ENCODE measurements around the gene ZMYND11.

ZMYND11 gene

GRCh38 chr10:106740-107139, 28.5 kb upstream of the ZMYND11 start:
- Mint-ChIP-seq H3K27me3 (peaks cover 2% of the 10 kb centered on the region), H3K4me3 (no peak overlapping the region), H3K36me3 (no peaks in the 10 kb centered on the region)

GRCh38 chr10:112246-112645, 23.0 kb upstream of the ZMYND11 start:
- Mint-ChIP-seq H3K27me3 (peaks cover 5% of the 10 kb centered on the region), H3K36me3 (no peaks in the 10 kb centered on the region), H3K9me3 (no peaks in the 10 kb centered on the region), H3K4me1 (no peaks in the 10 kb centered on the region), H3K4me3 (no peak overlapping the region), H3K27ac (no peak overlapping the region)

More at GRCh38 chr10:106740-107139, 28.5 kb upstream of the ZMYND11 start:
- Mint-ChIP-seq H3K4me1 (no peaks in the 10 kb centered on the region), H3K9me3 (no peaks in the 10 kb centered on the region), H3K27ac (no peak overlapping the region)

GRCh38 chr10:124874-125273, 10.4 kb upstream of the ZMYND11 start:
- Mint-ChIP-seq H3K27ac (no peak overlapping the region), H3K4me1 (peaks cover 13% of the 10 kb centered on the region), H3K9me3 (no peaks in the 10 kb centered on the region), H3K4me3 (no peak overlapping the region), H3K36me3 (peaks cover 2% of the 10 kb centered on the region), H3K27me3 (peaks cover 13% of the 10 kb centered on the region)

GRCh38 chr10:127612-128432, 7.4 kb upstream of the ZMYND11 start:
- no peaks in the 10 kb centered on the region for H3K36me3 Mint-ChIP-seq
- H3K4me3 Mint-ChIP-seq, result peak overlapping the region; percentile 84
- peaks cover 16% of the 10 kb centered on the region for H3K4me1 Mint-ChIP-seq
- H3K27ac Mint-ChIP-seq, result peak overlapping the region; percentile 84
- peaks cover 7% of the 10 kb centered on the region for H3K27me3 Mint-ChIP-seq
- no peaks in the 10 kb centered on the region for H3K9me3 Mint-ChIP-seq

- no peak overlapping the region for H3K4me3 Mint-ChIP-seq
- no peak overlapping the region for H3K27ac Mint-ChIP-seq
Observed at GRCh38 chr10:129810-130209, 5.4 kb upstream of the ZMYND11 start.

GRCh38 chr10:132946-133898, 2.0 kb upstream of the ZMYND11 start:
- Mint-ChIP-seq H3K27me3 (no peaks in the 10 kb centered on the region), H3K4me1 (peaks cover 39% of the 10 kb centered on the region), H3K9me3 (no peaks in the 10 kb centered on the region), H3K27ac (no peak overlapping the region), H3K4me3 (peak overlapping the region; percentile 92), H3K36me3 (no peaks in the 10 kb centered on the region)

More at GRCh38 chr10:129810-130209, 5.4 kb upstream of the ZMYND11 start:
- Mint-ChIP-seq H3K27me3 (peaks cover 1% of the 10 kb centered on the region), H3K9me3 (no peaks in the 10 kb centered on the region), H3K4me1 (peaks cover 30% of the 10 kb centered on the region), H3K36me3 (no peaks in the 10 kb centered on the region)

GRCh38 chr10:134247-135131, 766 bp upstream of the ZMYND11 start:
- no peaks in the 10 kb centered on the region for H3K9me3 Mint-ChIP-seq
- H3K27ac Mint-ChIP-seq, result peak overlapping the region; percentile 95
- no peaks in the 10 kb centered on the region for H3K36me3 Mint-ChIP-seq
- H3K27me3 Mint-ChIP-seq, result no peaks in the 10 kb centered on the region
- peak overlapping the region; percentile 92 for H3K4me3 Mint-ChIP-seq
- peaks cover 40% of the 10 kb centered on the region for H3K4me1 Mint-ChIP-seq

- no peaks in the 10 kb centered on the region for H3K27me3 Mint-ChIP-seq
- no peaks in the 10 kb centered on the region for H3K36me3 Mint-ChIP-seq
- H3K4me3 Mint-ChIP-seq, result peak overlapping the region; percentile 89
- H3K9me3 Mint-ChIP-seq, result no peaks in the 10 kb centered on the region
- H3K4me1 Mint-ChIP-seq, result peaks cover 46% of the 10 kb centered on the region
- peak overlapping the region; percentile 90 for H3K27ac Mint-ChIP-seq
Observed at GRCh38 chr10:135601-136464, 578 bp downstream of the ZMYND11 start.

- Mint-ChIP-seq H3K27me3 (no peaks in the 10 kb centered on the region), H3K36me3 (no peaks in the 10 kb centered on the region), H3K9me3 (no peaks in the 10 kb centered on the region), H3K4me3 (peak overlapping the region; percentile 89), H3K4me1 (peaks cover 52% of the 10 kb centered on the region), H3K27ac (peak overlapping the region; percentile 90)
Observed at GRCh38 chr10:136465-136762, 1.2 kb downstream of the ZMYND11 start.

- peak overlapping the region; percentile 31 for H3K27ac Mint-ChIP-seq
- H3K4me3 Mint-ChIP-seq, result peak overlapping the region; percentile 89
- H3K36me3 Mint-ChIP-seq, result no peaks in the 10 kb centered on the region
- peaks cover 58% of the 10 kb centered on the region for H3K4me1 Mint-ChIP-seq
- no peaks in the 10 kb centered on the region for H3K9me3 Mint-ChIP-seq
- no peaks in the 10 kb centered on the region for H3K27me3 Mint-ChIP-seq
Observed at GRCh38 chr10:137031-137430, 1.8 kb downstream of the ZMYND11 start.

- Mint-ChIP-seq H3K27ac (peak overlapping the region; percentile 24), H3K4me1 (peaks cover 61% of the 10 kb centered on the region), H3K9me3 (no peaks in the 10 kb centered on the region), H3K36me3 (no peaks in the 10 kb centered on the region), H3K27me3 (no peaks in the 10 kb centered on the region), H3K4me3 (peak overlapping the region; percentile 89)
Observed at GRCh38 chr10:137606-138005, 2.4 kb downstream of the ZMYND11 start.

GRCh38 chr10:142371-142770, 7.1 kb downstream of the ZMYND11 start:
- H3K4me3 Mint-ChIP-seq, result no peak overlapping the region
- no peaks in the 10 kb centered on the region for H3K36me3 Mint-ChIP-seq
- peaks cover 72% of the 10 kb centered on the region for H3K4me1 Mint-ChIP-seq
- H3K9me3 Mint-ChIP-seq, result no peaks in the 10 kb centered on the region
- no peaks in the 10 kb centered on the region for H3K27me3 Mint-ChIP-seq
- H3K27ac Mint-ChIP-seq, result no peak overlapping the region

- Mint-ChIP-seq H3K4me1 (peaks cover 44% of the 10 kb centered on the region), H3K36me3 (peaks cover 14% of the 10 kb centered on the region), H3K4me3 (no peak overlapping the region), H3K27ac (no peak overlapping the region), H3K9me3 (no peaks in the 10 kb centered on the region), H3K27me3 (no peaks in the 10 kb centered on the region)
Observed at GRCh38 chr10:152915-153314, 17.7 kb downstream of the ZMYND11 start.

- no peak overlapping the region for H3K4me3 Mint-ChIP-seq
- H3K27ac Mint-ChIP-seq, result no peak overlapping the region
- no peaks in the 10 kb centered on the region for H3K9me3 Mint-ChIP-seq
- peaks cover 41% of the 10 kb centered on the region for H3K4me1 Mint-ChIP-seq
- H3K36me3 Mint-ChIP-seq, result peaks cover 14% of the 10 kb centered on the region
- no peaks in the 10 kb centered on the region for H3K27me3 Mint-ChIP-seq
Observed at GRCh38 chr10:154348-154747, 19.1 kb downstream of the ZMYND11 start.

All from activated naive CD4-positive, alpha-beta T cell treated with anti-CD3 and anti-CD28 coated beads, Interleukin-2, amount 50 U/mL, for 24 hours (primary cell).